ENCODE results near the gene SCN5A. TPM values are rescaled to one million over a fixed set of nuclear protein-coding genes. Genes with fewer than 3 reads are reported as not detected.

Gene SCN5A
- polyA plus RNA-seq, 1 of the 3 experiments (the other 2 are of a cell fraction) = 0.18 TPM

- no peaks in the 10 kb centered on the region for H3K79me2 ChIP-seq (ENCODE audit: insufficient read depth)
- H3K27ac ChIP-seq (ENCODE audit: low read depth in 2 of 2, low read length in 1 of 2) = no peak overlapping the region; a peak in 1 of 4 replicates
- H4K20me1 ChIP-seq (ENCODE audit: insufficient read depth) = no peaks in the 10 kb centered on the region
- no peak overlapping the region for H2AFZ ChIP-seq (ENCODE audit: low read depth)
- ChIA-PET CTCF (interaction anchor here (2.4 to 5.7 kb wide), 2 partner anchors 57 to 74 kb away, joined by 10 to 33 read pairs; no protein-coding TSS in a partner anchor), POLR2A (no interaction called here)
- H3K4me1 ChIP-seq (ENCODE audit: control insufficient read depth in 1 of 2, insufficient read depth in 2 of 2, low read depth in 1 of 2, low read length in 1 of 2) = peaks cover 0 to 78% of the 10 kb centered on the region in 2 experiments; a peak in 2 of 4 replicates
- H3K9me2 ChIP-seq = no peaks in the 10 kb centered on the region
- no peaks in the 10 kb centered on the region for H3F3A ChIP-seq (replicated peaks; ENCODE audit: insufficient read depth)
- no peak for DNase-seq
- H3K9ac ChIP-seq = no peak overlapping the region
- 39% methylated on average over 4 of the region's 4 CpGs for WGBS (ENCODE audit: low lambda C conversion rate)
- H3K4me2 ChIP-seq = no peak overlapping the region
- no peak overlapping the region for H3K4me3 ChIP-seq (ENCODE audit: low read depth in 2 of 2, low read length in 1 of 2)
- no peak for TF ChIP-seq RFX5 (IDR thresholded peaks at IDR 0.05; ENCODE audit: low read length)
- no peak for TF ChIP-seq POLR2AphosphoS5 (IDR thresholded peaks at IDR 0.05; ENCODE audit: low read depth, low read length)
- no peak for TF ChIP-seq ZBTB33 (IDR thresholded peaks at IDR 0.05; ENCODE audit: borderline replicate concordance, low read depth)
- TF ChIP-seq TAF1 (IDR thresholded peaks at IDR 0.05; ENCODE audit: borderline replicate concordance, low read depth, low read length) = no peak
- no peak for TF ChIP-seq GATA2 (CRISPR knock-in tag; IDR thresholded peaks at IDR 0.05)
- no peak for TF ChIP-seq FOXJ3 (CRISPR knock-in tag; IDR thresholded peaks at IDR 0.05)
- TF ChIP-seq TCF12 (IDR thresholded peaks at IDR 0.05) = no peak
- H3K27me3 ChIP-seq (ENCODE audit: insufficient read depth) = no peaks in the 10 kb centered on the region
- no peaks in the 10 kb centered on the region for H3K9me3 ChIP-seq
- H3K36me3 ChIP-seq (replicated peaks in 1 of 2; ENCODE audit: control insufficient read depth in 1 of 2, insufficient read depth in 2 of 2, low read length in 1 of 2) = no peaks in the 10 kb centered on the region
These were observed 71.4 kb downstream of the SCN5A start for GRCh38 chr3:38578081-38578475.

DNA sequence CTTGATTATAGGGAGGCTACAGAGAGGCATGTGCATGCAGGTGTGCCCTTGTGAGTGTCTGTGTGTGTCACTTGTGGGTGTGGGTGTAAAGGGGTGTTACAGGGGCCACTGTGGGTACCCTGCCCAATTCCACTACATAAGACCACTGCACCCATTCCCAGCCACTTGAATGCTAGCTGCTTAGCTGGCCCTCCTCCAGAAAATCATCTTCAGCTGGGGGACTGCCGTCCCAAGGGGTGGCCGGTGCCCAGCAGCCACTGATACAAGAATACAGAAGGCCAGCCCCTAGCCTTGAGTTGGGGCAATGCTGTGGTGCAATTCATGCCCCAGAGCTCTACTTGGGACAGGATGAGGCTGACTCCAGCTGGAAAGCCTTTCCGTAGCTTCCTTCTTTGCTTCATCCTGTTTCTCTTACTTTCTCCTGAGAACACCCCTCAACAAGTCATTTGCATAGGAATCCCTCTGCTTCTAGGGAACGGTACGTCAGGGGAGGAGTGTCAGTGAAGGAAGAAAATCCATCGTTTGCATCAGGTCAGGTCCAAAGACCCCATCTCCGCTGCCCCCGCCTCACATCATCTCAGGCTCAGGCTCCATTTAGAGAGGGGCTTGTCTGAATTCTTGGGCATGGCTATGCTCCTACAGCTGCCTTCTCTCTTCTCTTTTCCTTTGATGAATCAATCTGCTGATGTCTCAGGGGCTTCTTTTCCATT is 72.0 kb downstream of the SCN5A start:
- Histone ChIP-seq H4K20me1 (ENCODE audit: insufficient read depth) (no peaks in the 10 kb centered on the region), H2AFZ (ENCODE audit: low read depth) (no peak overlapping the region), H3K4me1 (ENCODE audit: control insufficient read depth in 1 of 2, insufficient read depth in 2 of 2, low read depth in 1 of 2, low read length in 1 of 2) (peaks cover 0 to 72% of the 10 kb centered on the region in 2 experiments; a peak in 2 of 4 replicates), H3F3A (replicated peaks; ENCODE audit: insufficient read depth) (no peaks in the 10 kb centered on the region), H3K27ac (ENCODE audit: low read depth in 2 of 2, low read length in 1 of 2) (no peak overlapping the region), H3K9ac (no peak overlapping the region), H3K36me3 (replicated peaks in 1 of 2; ENCODE audit: control insufficient read depth in 1 of 2, insufficient read depth in 2 of 2, low read length in 1 of 2) (no peaks in the 10 kb centered on the region), H3K9me3 (no peaks in the 10 kb centered on the region), H3K4me2 (no peak overlapping the region), H3K79me2 (ENCODE audit: insufficient read depth) (no peaks in the 10 kb centered on the region), H3K27me3 (ENCODE audit: insufficient read depth) (no peaks in the 10 kb centered on the region), H3K9me2 (no peaks in the 10 kb centered on the region), H3K4me3 (ENCODE audit: low read depth in 2 of 2, low read length in 1 of 2) (no peak overlapping the region)
- POLR2A ChIA-PET = no interaction called here
- 63% methylated on average over 8 of the region's 8 CpGs for WGBS (ENCODE audit: low lambda C conversion rate)
- DNase-seq = no peak
- CTCF ChIA-PET = interaction anchor here (0.6 to 5.7 kb wide), 5 partner anchors 18 to 454 kb away, joined by 3 to 33 read pairs (median 4); no protein-coding TSS in a partner anchor
- no peak for TF ChIP-seq MAX (IDR thresholded peaks at IDR 0.05; ENCODE audit: low read depth)
- TF ChIP-seq, protein P1, sequence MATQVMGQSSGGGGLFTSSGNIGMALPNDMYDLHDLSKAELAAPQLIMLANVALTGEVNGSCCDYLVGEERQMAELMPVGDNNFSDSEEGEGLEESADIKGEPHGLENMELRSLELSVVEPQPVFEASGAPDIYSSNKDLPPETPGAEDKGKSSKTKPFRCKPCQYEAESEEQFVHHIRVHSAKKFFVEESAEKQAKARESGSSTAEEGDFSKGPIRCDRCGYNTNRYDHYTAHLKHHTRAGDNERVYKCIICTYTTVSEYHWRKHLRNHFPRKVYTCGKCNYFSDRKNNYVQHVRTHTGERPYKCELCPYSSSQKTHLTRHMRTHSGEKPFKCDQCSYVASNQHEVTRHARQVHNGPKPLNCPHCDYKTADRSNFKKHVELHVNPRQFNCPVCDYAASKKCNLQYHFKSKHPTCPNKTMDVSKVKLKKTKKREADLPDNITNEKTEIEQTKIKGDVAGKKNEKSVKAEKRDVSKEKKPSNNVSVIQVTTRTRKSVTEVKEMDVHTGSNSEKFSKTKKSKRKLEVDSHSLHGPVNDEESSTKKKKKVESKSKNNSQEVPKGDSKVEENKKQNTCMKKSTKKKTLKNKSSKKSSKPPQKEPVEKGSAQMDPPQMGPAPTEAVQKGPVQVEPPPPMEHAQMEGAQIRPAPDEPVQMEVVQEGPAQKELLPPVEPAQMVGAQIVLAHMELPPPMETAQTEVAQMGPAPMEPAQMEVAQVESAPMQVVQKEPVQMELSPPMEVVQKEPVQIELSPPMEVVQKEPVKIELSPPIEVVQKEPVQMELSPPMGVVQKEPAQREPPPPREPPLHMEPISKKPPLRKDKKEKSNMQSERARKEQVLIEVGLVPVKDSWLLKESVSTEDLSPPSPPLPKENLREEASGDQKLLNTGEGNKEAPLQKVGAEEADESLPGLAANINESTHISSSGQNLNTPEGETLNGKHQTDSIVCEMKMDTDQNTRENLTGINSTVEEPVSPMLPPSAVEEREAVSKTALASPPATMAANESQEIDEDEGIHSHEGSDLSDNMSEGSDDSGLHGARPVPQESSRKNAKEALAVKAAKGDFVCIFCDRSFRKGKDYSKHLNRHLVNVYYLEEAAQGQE (IDR thresholded peaks at IDR 0.05; ENCODE audit: low read depth, low read length) = no peak
- no peak for TF ChIP-seq TAF1 (IDR thresholded peaks at IDR 0.05; ENCODE audit: borderline replicate concordance, low read depth, low read length)
- no peak for TF ChIP-seq FOXJ3 (CRISPR knock-in tag; IDR thresholded peaks at IDR 0.05)
- TF ChIP-seq JUND (IDR thresholded peaks at IDR 0.05) = no peak
- TF ChIP-seq, protein P2, sequence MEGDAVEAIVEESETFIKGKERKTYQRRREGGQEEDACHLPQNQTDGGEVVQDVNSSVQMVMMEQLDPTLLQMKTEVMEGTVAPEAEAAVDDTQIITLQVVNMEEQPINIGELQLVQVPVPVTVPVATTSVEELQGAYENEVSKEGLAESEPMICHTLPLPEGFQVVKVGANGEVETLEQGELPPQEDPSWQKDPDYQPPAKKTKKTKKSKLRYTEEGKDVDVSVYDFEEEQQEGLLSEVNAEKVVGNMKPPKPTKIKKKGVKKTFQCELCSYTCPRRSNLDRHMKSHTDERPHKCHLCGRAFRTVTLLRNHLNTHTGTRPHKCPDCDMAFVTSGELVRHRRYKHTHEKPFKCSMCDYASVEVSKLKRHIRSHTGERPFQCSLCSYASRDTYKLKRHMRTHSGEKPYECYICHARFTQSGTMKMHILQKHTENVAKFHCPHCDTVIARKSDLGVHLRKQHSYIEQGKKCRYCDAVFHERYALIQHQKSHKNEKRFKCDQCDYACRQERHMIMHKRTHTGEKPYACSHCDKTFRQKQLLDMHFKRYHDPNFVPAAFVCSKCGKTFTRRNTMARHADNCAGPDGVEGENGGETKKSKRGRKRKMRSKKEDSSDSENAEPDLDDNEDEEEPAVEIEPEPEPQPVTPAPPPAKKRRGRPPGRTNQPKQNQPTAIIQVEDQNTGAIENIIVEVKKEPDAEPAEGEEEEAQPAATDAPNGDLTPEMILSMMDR (IDR thresholded peaks at IDR 0.05) = no peak
- no peak for TF ChIP-seq SMC3 (IDR thresholded peaks at IDR 0.05; ENCODE audit: low read depth, low read length)
- no peak for TF ChIP-seq IRF3 (IDR thresholded peaks at IDR 0.05; ENCODE audit: low read depth, low read length)
- TF ChIP-seq MXI1 (IDR thresholded peaks at IDR 0.05; ENCODE audit: low read depth, low read length) = no peak
- no peak for TF ChIP-seq ZBTB33 (IDR thresholded peaks at IDR 0.05; ENCODE audit: borderline replicate concordance, low read depth)
- TF ChIP-seq GATA2 (CRISPR knock-in tag; IDR thresholded peaks at IDR 0.05) = no peak

Measured in SK-N-SH (cell line).